CD14-positive monocyte (primary cell): ENCODE measurements around the gene SLC25A26. TPM values are rescaled to one million over a fixed set of nuclear protein-coding genes. Genes with fewer than 3 reads are reported as not detected.

Experiments
- DNase-seq, 3 donors: peaks; one replicate each; pipeline ENCODE4 v3.0.0-alpha.2; 2011 to 2022
- H2AFZ ChIP-seq: 2 replicates; pipeline ENCODE4 v1.6.0; 2012; ENCODE audit warnings: mild to moderate bottlenecking, low read depth, low read length, inconsistent platforms; ENCODE audit not compliant: insufficient read depth, poor library complexity, severe bottlenecking
- H3K27ac ChIP-seq, 2 donors: 1 replicate in 1 of 2; 2 replicates in 1 of 2; pipeline ENCODE4 v1.5.1; 2012 to 2013; ENCODE audit warnings: low read length in 2 of 2, control low read depth in 1 of 2, inconsistent platforms in 1 of 2, low read depth in 1 of 2, mild to moderate bottlenecking in 1 of 2
- H3K27me3 ChIP-seq, 2 donors: one replicate each; pipeline versions ENCODE4 v1.6.0 to v1.6.1; 2011 to 2013; ENCODE audit warnings: low read length in 2 of 2; ENCODE audit not compliant: control insufficient read depth in 2 of 2, insufficient read depth in 2 of 2
- H3K36me3 ChIP-seq, 2 donors: replicated peaks in 1 of 2; 1 replicate in 1 of 2; 2 replicates in 1 of 2; pipeline versions ENCODE4 v1.5.1 to v1.6.1; 2012 to 2013; ENCODE audit warnings: low read length in 2 of 2, control low read depth in 1 of 2, inconsistent platforms in 1 of 2, mild to moderate bottlenecking in 1 of 2; ENCODE audit not compliant: insufficient read depth in 2 of 2, control insufficient read depth in 1 of 2
- H3K4me1 ChIP-seq, 2 donors: 1 replicate in 1 of 2; 2 replicates in 1 of 2; pipeline versions ENCODE4 v1.5.1 to v1.6.1; 2012 to 2013; ENCODE audit warnings: low read length in 2 of 2, control low read depth in 1 of 2, inconsistent platforms in 1 of 2, mild to moderate bottlenecking in 1 of 2, moderate library complexity in 1 of 2; ENCODE audit not compliant: insufficient read depth in 2 of 2, control insufficient read depth in 1 of 2
- H3K4me2 ChIP-seq: replicated peaks from 2 replicates; pipeline ENCODE3; 2012; ENCODE audit warnings: low read length, moderate library complexity, mild to moderate bottlenecking; ENCODE audit not compliant: poor library complexity, severe bottlenecking; ENCODE audit errors: extremely low read depth
- H3K4me3 ChIP-seq, 3 experiments: fragments of 200-600 bp in 1 of 3; sonication (generic) in 1 of 3; replicated peaks in 1 of 3; 1 replicate in 2 of 3; 2 replicates in 1 of 3; pipeline ENCODE4 v1.5.1; 2011 to 2013; ENCODE audit warnings: low read length in 3 of 3, mild to moderate bottlenecking in 3 of 3, control low read depth in 2 of 3, low read depth in 2 of 3, inconsistent platforms in 1 of 3, moderate library complexity in 1 of 3
- H3K79me2 ChIP-seq: 2 replicates; pipeline ENCODE4 v1.6.0; 2012; ENCODE audit warnings: mild to moderate bottlenecking, control low read depth, inconsistent platforms, low read length, moderate library complexity; ENCODE audit not compliant: insufficient read depth
- H3K9ac ChIP-seq: 2 replicates; pipeline ENCODE4 v1.6.0; 2017; ENCODE audit warnings: low read length, mild to moderate bottlenecking; ENCODE audit not compliant: insufficient read depth, poor library complexity, severe bottlenecking
- H3K9me3 ChIP-seq, 2 donors: replicated peaks in 1 of 2; 1 replicate in 1 of 2; 2 replicates in 1 of 2; pipeline versions ENCODE4 v1.5.1 to v1.6.1; 2012 to 2013; ENCODE audit warnings: low read length in 2 of 2, control low read depth in 1 of 2; ENCODE audit not compliant: control insufficient read depth in 1 of 2, insufficient read depth in 1 of 2
- H4K20me1 ChIP-seq: 2 replicates; pipeline ENCODE4 v1.6.0; 2012; ENCODE audit warnings: mild to moderate bottlenecking, low read length, control low read depth, moderate library complexity; ENCODE audit not compliant: insufficient read depth
- H3K27ac Mint-ChIP-seq, 7 donors: one replicate each; pipeline ENCODE4 v1.8.0; 2020; ENCODE audit warnings: mild to moderate bottlenecking in 7 of 7, mixed read lengths in 7 of 7, moderate library complexity in 6 of 7, inconsistent platforms in 2 of 7
- H3K27me3 Mint-ChIP-seq, 3 donors: one replicate each; pipeline ENCODE4 v1.8.0; 2021 to 2022; ENCODE audit warnings: low read depth in 3 of 3, mild to moderate bottlenecking in 3 of 3, mixed read lengths in 3 of 3, moderate library complexity in 3 of 3, inconsistent platforms in 1 of 3
- H3K36me3 Mint-ChIP-seq, 2 donors: one replicate each; pipeline ENCODE4 v1.8.0; 2020; ENCODE audit warnings: mixed read lengths in 2 of 2, inconsistent platforms in 1 of 2, mild to moderate bottlenecking in 1 of 2
- H3K4me1 Mint-ChIP-seq: one replicate; pipeline ENCODE4 v1.8.0; 2020; ENCODE audit warnings: mild to moderate bottlenecking, mixed read lengths
- H3K4me3 Mint-ChIP-seq, 2 donors: one replicate each; pipeline ENCODE4 v1.8.0; 2020; ENCODE audit warnings: mild to moderate bottlenecking in 2 of 2, mixed read lengths in 2 of 2, moderate library complexity in 1 of 2
- H3K9me3 Mint-ChIP-seq, 7 donors: one replicate each; pipeline ENCODE4 v1.8.0; 2020 to 2022; ENCODE audit warnings: mixed read lengths in 7 of 7, mild to moderate bottlenecking in 6 of 7, moderate library complexity in 6 of 7, inconsistent platforms in 2 of 7
- CTCF ChIP-seq: fragments of 200-600 bp; IDR thresholded peaks from one replicate; pipeline ENCODE4 v1.8.0; 2022; ENCODE audit warnings: antibody characterized with exemption, mild to moderate bottlenecking
- WGBS: methylation state at CpG from one replicate; pipeline ENCODE4 v1.1.5; 2013; ENCODE audit warnings: missing lambda C conversion rate; ENCODE audit not compliant: insufficient coverage; 5-methylcytosine and 5-hydroxymethylcytosine counted together
- intact Hi-C, 2 donors: fragments of 100-400 bp; cut with micrococcal nuclease; formaldehyde crosslinking; loops; one replicate each; pipeline versions ENCODE4 v1.15.0 to v1.15.1; 2023
- polyA plus RNA-seq, 3 donors: library from polyadenylated mRNA; depleted of rRNA in 1 of 3; unstranded in 2 of 3; stranded (reverse) in 1 of 3; fragments of 300-500 nt in 2 of 3; fragments of >200 nt in 1 of 3; fragmentation: Illumina TruSeq in 2 of 3; gene quantifications; 1 replicate in 2 of 3; 2 replicates in 1 of 3; pipeline ENCODE4 v1.2.3, GENCODE V29; 2012 to 2021

The SLC25A26 gene
- polyA plus RNA-seq, 3 donors = 11.6 to 23.0 (median 14.4) TPM

GRCh38 chr3:66396161-66396760 lies 175.5 kb downstream of the SLC25A26 start:
- no peak overlapping the region for H3K9ac ChIP-seq
- Mint-ChIP-seq H3K36me3 (peaks cover 12 to 16% of the 10 kb centered on the region in 2 donors), H3K27ac (peak overlapping the region in 1 of 7 donors; percentile 8), H3K4me3 (no peak overlapping the region), H3K4me1 (peaks cover 9% of the 10 kb centered on the region), H3K27me3 (no peaks in the 10 kb centered on the region), H3K9me3 (peaks cover 0 to 3% (median 0%) of the 10 kb centered on the region in 7 donors)
- H3K27me3 ChIP-seq = no peaks in the 10 kb centered on the region
- no peak for DNase-seq
- H3K79me2 ChIP-seq = no peaks in the 10 kb centered on the region
- no peak overlapping the region for H2AFZ ChIP-seq
- H3K4me3 ChIP-seq = no peak overlapping the region
- WGBS = 85% methylated on average over 13 of the region's 13 CpGs
- no peaks in the 10 kb centered on the region for H3K9me3 ChIP-seq
- TF ChIP-seq CTCF = no peak
- H3K36me3 ChIP-seq = no peaks in the 10 kb centered on the region
- no peaks in the 10 kb centered on the region for H4K20me1 ChIP-seq
- peaks cover 8 to 11% of the 10 kb centered on the region in 2 donors for H3K4me1 ChIP-seq
- intact Hi-C loops = no loop called here
- H3K4me2 ChIP-seq = no peak overlapping the region
- no peak overlapping the region for H3K27ac ChIP-seq

GRCh38 chr3:66396888-66397287 lies 176.1 kb downstream of the SLC25A26 start:
- peaks cover 10 to 16% of the 10 kb centered on the region in 2 donors for H3K36me3 Mint-ChIP-seq
- 100% methylated on average over 5 of the region's 9 CpGs for WGBS
- H3K27me3 Mint-ChIP-seq = peaks cover 0 to under 1% (median 0%) of the 10 kb centered on the region in 3 donors
- Histone ChIP-seq H3K79me2 (no peaks in the 10 kb centered on the region), H3K9me3 (no peaks in the 10 kb centered on the region), H3K9ac (no peak overlapping the region), H3K27ac (no peak overlapping the region), H3K4me1 (peaks cover 8 to 11% of the 10 kb centered on the region in 2 donors), H3K4me3 (no peak overlapping the region), H3K27me3 (no peaks in the 10 kb centered on the region), H2AFZ (no peak overlapping the region), H4K20me1 (no peaks in the 10 kb centered on the region), H3K4me2 (no peak overlapping the region), H3K36me3 (no peaks in the 10 kb centered on the region)
- no peak for DNase-seq
- peak overlapping the region in 1 of 7 donors; percentile 8 for H3K27ac Mint-ChIP-seq
- intact Hi-C loops = no loop called here
- peaks cover 9% of the 10 kb centered on the region for H3K4me1 Mint-ChIP-seq
- peaks cover 0 to 3% (median 0%) of the 10 kb centered on the region in 7 donors for H3K9me3 Mint-ChIP-seq
- no peak overlapping the region for H3K4me3 Mint-ChIP-seq
- TF ChIP-seq CTCF = no peak
